SIG-M5 (cell line): ENCODE results near the gene TUBG1.
"Not testable (repeated sequence)": the region's sequence is repeated elsewhere in the genome, so short reads cannot be mapped to it uniquely, and the experiment has no call there.

Experiments used
- DNase-seq: peaks from one replicate; lab custom pipeline; 2025; lab: John Stamatoyannopoulos, UW

The TUBG1 gene

DNA sequence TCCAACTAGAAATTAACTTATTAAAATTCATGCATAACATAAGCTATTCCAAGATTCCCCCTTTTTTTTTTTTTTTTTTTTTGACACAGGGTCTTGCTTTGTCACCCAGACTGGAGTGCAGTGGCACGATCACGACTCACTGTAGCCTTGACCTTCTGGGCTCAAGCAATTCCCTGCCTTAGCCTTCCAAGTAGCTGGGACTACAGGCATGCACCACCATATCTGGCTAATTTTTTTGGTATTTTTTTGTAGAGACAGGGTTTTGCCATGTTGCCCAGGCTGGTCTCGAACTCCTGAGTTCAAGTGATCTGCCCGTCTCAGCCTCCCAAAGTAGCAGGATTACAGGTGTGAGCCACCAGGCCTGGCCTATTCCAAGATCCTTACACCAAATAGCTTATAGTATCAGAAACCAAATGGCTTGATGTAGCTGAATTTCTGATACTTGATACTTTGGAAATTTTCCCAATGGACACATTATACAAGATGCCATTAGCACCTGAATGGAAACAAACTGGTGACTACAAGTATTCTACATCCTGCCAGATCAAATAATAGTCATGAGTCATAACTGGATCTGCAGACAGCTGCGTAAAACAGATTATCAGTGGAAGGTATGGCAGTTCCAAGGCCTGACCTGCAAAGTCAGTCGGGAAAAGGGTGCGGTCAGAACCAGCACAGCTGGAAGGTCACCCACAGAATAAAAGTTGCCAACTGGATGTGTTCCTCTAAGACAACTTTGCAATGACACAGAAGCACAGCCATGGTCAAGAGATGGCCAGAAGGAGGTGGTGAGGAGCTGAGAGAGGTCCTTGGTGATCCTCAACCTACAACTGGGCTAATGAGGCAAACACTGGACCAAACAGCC, 14.5 kb downstream of the TUBG1 start:
- no peak for DNase-seq

DNA sequence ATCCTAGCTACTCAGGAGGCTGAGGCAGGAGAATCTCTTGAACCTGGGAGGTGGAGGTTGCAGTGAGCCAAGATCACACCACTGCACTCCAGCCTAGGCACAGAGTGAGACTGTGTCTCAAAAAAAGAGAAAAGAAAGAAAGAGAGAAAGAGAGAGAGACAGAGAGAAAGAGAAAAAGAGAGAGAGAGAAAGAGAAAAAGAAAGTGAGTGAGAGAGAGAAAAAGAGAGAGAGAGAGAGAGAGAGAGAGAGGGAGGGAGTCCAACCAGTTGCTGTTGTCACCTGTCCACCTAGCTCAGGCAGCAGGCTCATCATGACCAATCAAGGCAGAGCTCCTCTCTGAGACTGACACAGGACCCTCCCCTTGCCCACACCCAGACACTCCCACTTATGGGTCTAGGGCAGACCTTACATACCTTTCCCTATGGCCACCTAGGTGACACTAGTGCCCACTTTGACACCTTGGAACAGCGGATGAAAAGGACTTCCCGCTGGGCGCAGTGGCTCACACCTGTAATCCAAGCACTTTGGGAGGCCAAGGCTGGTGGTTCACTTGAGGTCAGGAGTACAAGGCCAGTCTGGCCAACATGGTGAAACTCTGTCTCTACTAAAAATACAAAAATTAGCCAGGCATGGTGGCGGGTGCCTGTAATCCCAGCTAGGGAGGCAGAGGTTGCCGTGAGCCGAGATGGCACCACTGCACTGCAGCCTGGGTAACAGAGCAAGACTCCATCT, 17.7 kb downstream of the TUBG1 start:
- not testable (repeated sequence) for DNase-seq

DNA sequence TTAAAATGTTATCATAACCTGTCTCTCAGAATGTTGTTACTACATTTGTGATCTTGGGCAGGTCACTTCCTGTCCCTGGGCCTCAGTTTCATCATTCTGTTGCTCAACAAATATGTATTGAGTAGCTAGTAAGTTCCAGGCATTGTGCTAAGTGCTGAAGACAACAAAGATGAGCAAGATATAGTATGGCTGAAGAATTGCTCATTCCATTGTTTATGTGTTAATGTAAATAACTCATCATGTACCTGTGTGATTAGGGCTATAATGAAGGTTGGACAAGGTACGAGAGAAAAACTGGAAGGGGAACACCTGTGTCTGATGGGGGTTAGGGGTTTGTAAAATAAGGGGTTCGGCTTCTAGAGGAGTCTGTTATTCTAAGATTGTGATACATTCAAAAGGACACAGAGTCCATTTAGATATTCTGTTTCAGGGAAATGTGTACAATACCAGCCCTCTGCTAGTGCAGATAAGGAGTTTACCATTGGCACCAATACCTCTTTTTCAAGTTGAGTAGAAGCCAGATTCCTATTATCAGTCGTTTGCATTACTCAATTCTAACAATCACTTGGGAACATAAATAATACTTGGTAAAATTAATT, 20.0 kb downstream of the TUBG1 start:
- DNase-seq: no peak

DNA sequence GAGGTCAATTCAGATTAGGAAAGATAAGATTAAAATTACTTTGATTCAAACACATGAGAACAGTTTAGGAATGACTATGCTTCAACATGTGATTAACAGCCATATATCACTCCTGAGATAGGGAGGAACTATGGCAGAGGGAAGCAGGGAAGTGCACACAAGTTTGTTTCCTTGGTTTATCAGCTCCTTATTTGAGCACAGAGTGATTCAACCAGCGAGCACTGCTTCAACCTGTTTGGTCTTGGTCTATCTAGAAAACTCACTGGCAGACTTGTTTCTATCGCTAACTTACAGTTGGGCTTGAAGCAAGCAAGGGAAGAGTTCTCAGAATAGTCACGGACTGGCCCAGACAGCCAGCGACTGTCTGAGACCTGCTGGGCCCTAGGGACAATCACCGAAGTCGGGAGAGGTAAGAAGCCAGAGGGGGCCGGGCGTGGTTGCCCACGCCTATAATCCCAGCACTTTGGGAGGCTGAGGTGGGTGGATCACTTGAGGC, 23.5 kb downstream of the TUBG1 start:
- no peak for DNase-seq

DNA sequence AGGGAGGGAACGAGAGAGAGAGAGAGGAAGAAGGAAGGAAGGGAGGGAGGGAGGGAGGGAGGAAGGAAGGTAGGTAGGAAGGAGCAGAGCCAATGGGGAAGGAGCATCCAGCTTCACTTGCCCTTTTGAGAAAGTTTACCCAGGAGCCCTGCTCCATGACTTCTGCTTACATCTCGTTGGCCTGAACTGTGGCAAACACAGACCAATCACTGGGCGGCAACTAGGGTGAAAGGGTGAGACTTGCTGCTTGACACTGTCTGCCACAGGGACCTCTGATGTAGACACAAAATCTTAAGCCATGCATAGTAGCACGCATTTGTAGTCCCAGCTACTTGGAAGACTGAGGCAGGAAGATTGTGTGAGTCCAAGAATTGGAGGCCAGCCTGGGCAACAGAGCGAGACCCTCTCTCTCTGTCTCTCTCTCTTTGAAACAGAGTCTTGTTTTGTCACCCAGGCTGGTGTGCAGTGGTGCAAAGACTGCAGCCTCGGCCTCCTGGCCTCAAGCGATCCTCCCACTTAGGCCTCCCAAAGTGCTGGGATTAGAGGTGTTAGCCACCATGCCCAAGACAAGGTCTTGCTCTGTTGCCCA, 30.1 kb downstream of the TUBG1 start:
- no peak for DNase-seq

DNA sequence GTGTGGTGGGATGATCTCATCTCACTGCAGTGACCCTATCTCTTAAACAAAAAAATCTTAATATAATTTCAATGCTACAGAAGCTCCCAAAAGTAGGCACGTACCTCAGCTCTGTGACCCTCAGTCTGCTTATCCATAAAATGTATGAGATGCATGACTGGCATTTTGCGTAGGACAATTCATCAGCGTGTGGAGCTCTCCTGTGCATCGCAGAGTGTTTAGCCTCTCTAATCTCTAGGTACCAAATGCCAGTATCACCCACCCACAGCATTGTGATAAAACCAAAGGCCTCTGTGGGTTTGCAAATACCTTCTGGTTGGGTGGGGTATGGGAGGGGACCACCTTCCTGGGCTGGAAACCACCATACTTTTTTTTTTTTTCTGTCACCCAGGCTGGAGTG, 30.6 kb downstream of the TUBG1 start:
- no peak for DNase-seq

DNA sequence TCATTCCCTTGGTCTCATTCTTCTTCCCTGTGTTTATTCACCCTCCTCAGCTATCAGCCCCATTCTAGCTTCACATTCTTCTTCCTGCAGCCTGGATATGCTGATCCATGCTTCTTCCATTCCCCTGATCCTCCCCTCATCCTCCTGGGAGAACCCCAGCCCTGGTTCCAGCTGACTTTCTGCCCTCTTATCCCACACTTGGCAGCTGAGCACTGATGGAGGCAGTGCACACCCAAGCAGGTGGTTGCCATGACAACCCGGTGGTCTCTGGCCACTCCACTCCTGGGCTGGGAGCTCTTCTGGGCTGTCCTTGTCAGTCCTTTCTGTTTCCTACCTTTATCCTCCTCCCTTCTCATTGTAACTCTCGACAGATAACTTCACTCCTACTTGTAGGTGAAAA, 32.9 kb downstream of the TUBG1 start:
- DNase-seq: no peak

DNA sequence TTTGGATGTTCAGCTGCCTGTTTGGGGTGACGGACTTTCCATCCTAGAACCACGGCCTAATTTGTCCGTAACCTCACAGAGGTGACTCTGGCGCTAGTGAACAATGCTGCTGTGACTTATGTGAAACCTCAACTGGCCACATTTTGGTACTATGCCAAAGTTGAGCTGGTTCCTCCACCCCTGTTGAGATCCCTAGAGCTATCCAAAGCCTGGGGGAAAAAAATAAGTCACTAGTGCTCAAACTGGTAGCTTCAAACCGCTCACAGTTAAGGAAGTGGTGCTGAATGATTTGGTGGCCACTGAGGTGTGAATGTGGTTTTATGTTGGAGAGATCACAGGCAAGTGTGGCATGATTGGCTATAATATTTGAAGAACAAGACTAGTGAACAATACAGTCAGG, 38.3 kb downstream of the TUBG1 start:
- no peak for DNase-seq

DNA sequence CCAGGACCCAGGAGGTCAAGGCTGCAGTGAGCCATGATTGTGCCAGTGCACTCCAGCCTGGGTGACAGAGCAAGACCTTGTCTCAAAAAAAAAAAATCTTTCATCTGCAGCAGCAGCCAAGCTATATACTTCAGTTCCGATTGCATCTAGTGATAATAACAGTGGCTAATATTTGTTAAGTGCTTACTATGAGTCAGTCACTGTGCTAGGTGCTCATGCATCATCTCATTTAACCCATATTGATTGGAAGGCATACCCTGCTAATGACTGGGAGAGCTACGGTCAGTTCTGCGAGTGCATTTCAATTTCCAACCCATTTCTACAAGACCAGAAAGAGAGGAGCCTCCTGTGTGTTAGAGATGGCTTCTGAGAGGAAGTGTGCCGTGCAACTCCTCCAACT, 41.9 kb downstream of the TUBG1 start:
- DNase-seq: no peak

DNA sequence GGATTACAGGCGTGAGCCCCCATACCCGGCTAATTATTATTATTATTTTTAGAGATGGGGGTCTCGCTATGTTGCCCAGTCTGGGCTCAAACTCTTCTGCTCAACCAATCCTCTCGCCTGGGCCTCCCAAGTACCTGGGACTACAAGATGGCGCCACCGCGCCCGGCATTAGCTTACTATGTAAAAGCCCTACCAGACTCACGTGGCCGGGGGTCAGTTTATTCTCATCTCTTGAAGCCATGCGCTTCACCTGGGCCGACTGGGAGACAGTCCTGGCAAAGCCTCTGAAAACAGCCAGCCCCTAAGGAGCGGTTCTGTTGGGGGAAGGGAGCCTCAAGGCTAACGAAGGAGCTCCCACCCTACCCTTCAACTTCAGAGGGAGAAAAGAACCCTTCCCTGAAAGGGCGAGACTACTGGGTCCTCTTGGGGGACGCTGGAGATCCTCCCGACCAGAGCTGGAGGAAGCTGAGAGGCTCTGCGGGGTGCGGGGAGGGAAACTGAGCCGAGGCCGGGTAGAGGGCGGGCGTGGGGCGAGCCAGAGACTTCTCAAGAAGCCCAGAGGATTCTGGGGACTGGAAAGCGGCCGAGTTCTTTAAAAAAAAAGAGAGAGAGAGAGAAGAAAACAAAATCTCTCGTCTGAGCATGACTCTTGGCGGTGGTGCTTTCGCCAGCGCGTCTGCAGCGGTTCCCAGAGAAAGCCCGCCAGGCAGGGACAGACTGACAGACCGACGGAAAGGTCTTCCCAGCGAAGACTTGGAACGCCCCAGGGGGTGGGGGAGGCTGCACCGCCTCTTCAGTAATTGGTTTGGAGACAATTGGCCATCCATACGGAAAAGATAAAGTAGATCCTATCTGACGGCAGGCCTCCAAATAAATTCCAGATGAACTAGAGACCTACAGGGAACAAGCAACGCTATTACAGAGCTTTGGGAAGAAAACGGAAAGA, 44.0 kb downstream of the TUBG1 start:
- DNase-seq: no peak

DNA sequence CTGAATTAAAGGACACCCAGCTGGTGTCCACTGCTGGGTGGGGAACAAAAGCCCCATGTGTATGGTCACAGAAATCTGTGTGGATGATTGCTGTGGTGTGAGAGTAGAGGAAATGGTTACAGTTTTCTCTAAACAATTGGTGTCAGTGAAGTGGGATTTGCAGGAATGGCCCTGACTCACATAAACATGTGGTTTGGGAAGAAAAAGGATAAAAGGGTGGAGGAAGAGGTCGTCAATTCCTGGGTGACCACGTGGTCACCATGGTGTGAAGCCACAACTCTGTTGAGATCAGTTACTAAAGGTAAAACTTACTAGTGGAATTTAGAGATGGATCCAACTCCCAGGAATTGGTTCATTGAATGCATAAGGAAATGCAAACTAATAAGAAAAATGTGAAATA, 46.0 kb downstream of the TUBG1 start:
- no peak for DNase-seq

DNA sequence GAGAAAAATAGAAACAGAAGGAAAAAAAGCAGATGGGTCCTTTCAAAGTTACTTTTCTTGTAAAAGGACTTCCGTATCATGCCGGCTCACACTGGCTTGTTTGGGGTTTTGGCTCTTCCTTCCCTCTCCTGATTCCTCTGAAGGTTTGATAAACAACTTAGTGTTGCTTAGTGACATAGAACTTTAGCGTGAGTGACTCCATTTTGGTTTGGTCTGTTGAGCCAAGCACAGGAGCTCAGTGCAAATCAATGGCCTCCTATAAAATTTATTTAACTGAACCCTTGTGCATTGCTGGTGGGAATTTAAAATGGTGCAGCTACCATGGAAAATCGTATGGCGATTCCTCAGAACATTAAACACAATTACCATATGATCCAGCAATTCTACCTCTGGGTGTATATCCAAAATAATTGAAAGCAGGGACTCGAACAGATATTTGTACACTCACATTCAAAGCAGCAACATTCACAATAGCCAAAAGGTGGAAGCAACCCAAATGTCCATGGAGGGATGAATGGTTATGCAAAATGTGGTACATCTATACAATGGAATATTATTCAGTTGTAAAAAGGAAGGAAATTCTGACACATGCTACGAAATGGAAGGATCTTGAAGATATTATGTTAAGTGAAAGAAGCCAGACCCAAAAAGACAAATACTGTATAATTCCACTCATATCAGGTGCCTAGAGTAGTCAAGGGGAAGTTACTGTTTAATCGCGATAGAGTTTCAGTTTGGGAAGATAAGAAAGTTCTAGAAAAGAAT, 48.5 kb downstream of the TUBG1 start:
- DNase-seq: no peak

DNA sequence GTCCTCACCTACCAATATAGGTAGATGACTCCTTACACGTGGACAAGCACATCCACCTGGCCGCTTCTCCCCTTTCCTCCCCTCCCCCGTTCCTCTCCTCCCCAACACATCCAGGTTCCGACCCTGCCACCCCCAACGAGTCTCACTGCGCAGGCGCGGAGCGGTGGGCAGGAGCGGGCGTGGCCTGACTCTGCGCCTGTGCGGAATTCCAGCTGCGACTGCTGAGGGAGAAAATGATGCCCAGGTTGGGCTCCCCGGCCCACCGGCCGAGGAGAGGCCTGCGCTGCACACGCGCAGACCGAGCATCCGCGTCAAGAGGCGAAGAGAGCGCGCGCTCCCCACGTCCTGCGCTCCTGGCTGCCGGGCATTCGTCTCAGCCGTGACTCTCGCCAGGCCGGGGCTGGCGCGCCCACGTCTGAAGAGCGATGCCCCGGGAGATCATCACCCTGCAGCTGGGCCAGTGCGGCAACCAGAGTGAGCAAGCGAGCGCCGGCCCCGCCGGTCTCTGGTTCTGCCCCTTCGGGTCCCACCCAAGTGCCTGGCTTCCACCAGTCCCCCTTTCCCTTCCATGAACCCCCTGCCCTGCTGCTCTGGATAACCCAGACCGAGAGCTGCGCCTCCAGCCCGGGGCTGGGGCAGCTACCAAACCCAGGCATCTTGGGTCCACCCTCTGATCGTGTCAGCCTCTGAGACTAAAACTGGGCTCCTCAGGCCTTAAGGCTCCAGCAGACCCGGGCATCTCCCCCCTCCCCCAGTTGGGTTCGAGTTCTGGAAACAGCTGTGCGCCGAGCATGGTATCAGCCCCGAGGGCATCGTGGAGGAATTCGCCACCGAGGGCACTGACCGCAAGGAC, 49.8 kb downstream of the TUBG1 start, which contains the start of gene TUBG2:
Gene TUBG2, plus strand, starts transcription at position 206 of the 853 bp plus-strand sequence. Its CDS starts 220 bp downstream, at position 426.
- no peak for DNase-seq

DNA sequence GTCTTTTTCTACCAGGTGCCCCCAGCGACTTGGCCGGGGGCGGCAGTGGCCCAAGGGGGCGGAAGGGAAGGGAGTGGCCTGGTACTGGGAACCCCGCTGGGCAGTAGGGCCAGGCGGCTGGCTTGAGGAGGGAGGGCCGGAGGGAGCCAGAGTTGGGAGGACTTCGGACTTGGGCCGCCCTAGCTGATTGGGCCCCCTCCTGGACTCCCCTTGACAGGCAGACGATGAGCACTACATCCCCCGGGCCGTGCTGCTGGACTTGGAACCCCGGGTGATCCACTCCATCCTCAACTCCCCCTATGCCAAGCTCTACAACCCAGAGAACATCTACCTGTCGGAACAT, 50.4 kb downstream of the TUBG1 start:
- not testable (repeated sequence) for DNase-seq

DNA sequence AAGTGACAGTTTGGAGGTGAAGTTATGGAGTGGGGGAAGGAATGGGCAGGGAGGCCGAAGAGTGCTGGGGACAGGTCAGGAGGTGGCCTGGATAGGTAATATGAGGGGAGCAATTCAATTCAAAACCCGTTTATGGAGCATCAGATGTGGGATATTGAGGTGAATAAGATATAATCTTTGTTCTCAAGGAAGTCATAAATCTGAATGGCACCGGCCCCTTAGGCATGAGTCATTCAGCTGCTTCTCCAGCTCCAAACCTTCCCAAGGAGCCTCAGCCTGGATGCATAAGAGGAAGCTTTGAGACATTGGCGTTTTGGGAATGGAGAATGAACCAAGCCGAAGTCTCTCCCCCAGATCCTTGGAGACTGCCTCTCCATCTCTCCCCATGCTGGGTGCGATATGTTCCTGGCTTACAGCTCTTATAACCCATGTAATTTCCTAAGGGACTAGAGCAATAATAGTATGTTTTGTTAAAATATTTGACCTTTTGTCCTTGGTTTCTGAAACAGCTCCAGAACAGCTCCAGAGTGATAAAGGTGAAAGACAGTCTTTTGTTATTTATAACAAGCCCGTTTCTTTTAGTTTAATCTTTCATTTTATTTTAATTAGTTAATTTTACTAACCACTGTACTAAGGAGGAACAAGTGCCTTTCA, 51.3 kb downstream of the TUBG1 start:
- DNase-seq: no peak
